GM12878 (cell line): ENCODE results near the gene SULT6B1. TPM values are rescaled to one million over a fixed set of nuclear protein-coding genes. Genes with fewer than 3 reads are reported as not detected.

Experiments
- ASH2L ChIP-seq: fragments of 300-600, 200-600 bp; sonication (generic); IDR thresholded peaks from 2 replicates; pipeline ENCODE4 v1.6.1; 2017; ENCODE audit warnings: low read depth, mild to moderate bottlenecking, borderline replicate concordance
- ATF7 ChIP-seq: fragments of 450-650 bp; IDR thresholded peaks from 2 replicates; pipeline ENCODE4 v1.6.1; 2016; ENCODE audit warnings: low read depth, mild to moderate bottlenecking
- CEBPB ChIP-seq, 2 experiments: fragments of 150-350 bp in 1 of 2; IDR thresholded peaks; 2 replicates each; pipeline ENCODE4 v1.6.1; 2012 to 2014; ENCODE audit warnings: low read depth in 2 of 2, low read length in 2 of 2, borderline replicate concordance in 1 of 2, inconsistent platforms in 1 of 2
- CREB1 ChIP-seq: IDR thresholded peaks from 2 replicates; pipeline ENCODE4 v1.6.1; 2012; ENCODE audit warnings: low read depth, mild to moderate bottlenecking, inconsistent platforms
- CTCF ChIP-seq, 3 experiments: IDR thresholded peaks in 2 of 3; conservative IDR thresholded peaks in 1 of 3; 2 replicates each; pipeline ENCODE4 v1.5.1; 2011; ENCODE audit warnings: low read depth in 3 of 3, low read length in 3 of 3, mild to moderate bottlenecking in 3 of 3, control low read depth in 2 of 3, moderate library complexity in 2 of 3, inconsistent platforms in 1 of 3, mixed read lengths in 1 of 3; ENCODE audit not compliant: control insufficient read depth in 2 of 3, insufficient read depth in 1 of 3; ENCODE audit errors: extremely low read depth in 1 of 3
- CUX1 ChIP-seq: IDR thresholded peaks from 2 replicates; pipeline ENCODE4 v1.6.1; 2012; ENCODE audit warnings: improper control_type of control experiment, low read depth, low read length; ENCODE audit not compliant: insufficient replicate concordance
- FOXK2 ChIP-seq: fragments of 450-650 bp; IDR thresholded peaks from 2 replicates; pipeline ENCODE4 v1.6.1; 2017; ENCODE audit warnings: mild to moderate bottlenecking, moderate library complexity
- GABPA ChIP-seq: IDR thresholded peaks from 2 replicates; pipeline ENCODE4 v1.6.1; 2014; ENCODE audit warnings: antibody characterized with exemption, low read depth, mild to moderate bottlenecking, inconsistent platforms
- HDAC6 ChIP-seq: fragments of 200-600 bp; sonication (generic); IDR thresholded peaks from one replicate; pipeline ENCODE4 v1.8.0; 2017; ENCODE audit warnings: antibody characterized with exemption; ENCODE audit not compliant: unreplicated experiment
- HDGF ChIP-seq: fragments of 450-650 bp; IDR thresholded peaks from 2 replicates; pipeline ENCODE4 v1.6.1; 2016; ENCODE audit warnings: antibody characterized with exemption
- MYB ChIP-seq: fragments of 150-350 bp; IDR thresholded peaks from 2 replicates; pipeline ENCODE4 v1.6.1; 2014; ENCODE audit warnings: mild to moderate bottlenecking, low read depth, low read length, borderline replicate concordance
- NFYB ChIP-seq: IDR thresholded peaks from 2 replicates; pipeline ENCODE4 v1.6.1; 2011; ENCODE audit warnings: low read depth, mild to moderate bottlenecking, low read length, improper control_type of control experiment, moderate library complexity; ENCODE audit not compliant: insufficient read depth
- PAX5 ChIP-seq: IDR thresholded peaks from 2 replicates; pipeline ENCODE4 v1.6.1; 2011; ENCODE audit warnings: low read depth, low read length, borderline replicate concordance
- PML ChIP-seq: IDR thresholded peaks from 2 replicates; pipeline ENCODE4 v1.6.1; 2012; ENCODE audit warnings: low read length, inconsistent platforms
- PRDM15 ChIP-seq: fragments of 450-650 bp; formaldehyde crosslinking; IDR thresholded peaks from 2 replicates; pipeline ENCODE4 v1.4.0; 2020; ENCODE audit warnings: mild to moderate bottlenecking, moderate library complexity
- SUPT20H ChIP-seq: IDR thresholded peaks from 2 replicates; pipeline ENCODE4 v1.6.1; 2011; ENCODE audit warnings: low read depth, mild to moderate bottlenecking, low read length, moderate library complexity, borderline replicate concordance; ENCODE audit not compliant: control insufficient read depth
- TCF7 ChIP-seq: IDR thresholded peaks from 2 replicates; pipeline ENCODE4 v1.6.1; 2014; ENCODE audit warnings: antibody characterized with exemption, borderline replicate concordance
- ZNF384 ChIP-seq: IDR thresholded peaks from 2 replicates; pipeline ENCODE4 v1.6.1; 2012; ENCODE audit warnings: low read depth, mild to moderate bottlenecking, low read length, improper control_type of control experiment, borderline replicate concordance
- polyA plus RNA-seq, 11 experiments: library from polyadenylated mRNA; depleted of rRNA in 4 of 11; unstranded in 6 of 11; stranded (reverse) in 5 of 11; fragments of >200 nt; fragmentation: Nextera tagmentation in 4 of 11; fragmentation: Illumina TruSeq in 1 of 11; extraction: Ambion mirVana in 4 of 11; extraction: Trizol in 1 of 11; gene quantifications; 1 replicate in 1 of 11; 2 replicates in 10 of 11; pipeline versions ENCODE4 v1.2.1 to v1.2.3, GENCODE V29; 2011 to 2016; ENCODE audit warnings: inconsistent platforms in 2 of 11, missing spikeins in 2 of 11, low read depth in 1 of 11
- total RNA-seq, 4 experiments: library from RNA; depleted of rRNA in 3 of 4; stranded (reverse); fragments of >200 nt in 3 of 4; fragmentation: Illumina TruSeq in 1 of 4; extraction: Trizol in 1 of 4; gene quantifications; 2 replicates each; pipeline versions ENCODE4 v1.2.1 to v1.2.3, GENCODE V29; 2013 to 2021

The SULT6B1 gene
- total and polyA plus RNA-seq, 10 of the 15 experiments (the other 5 are each of a cell fraction or from before 2014, with no cell fraction given): not detected

- no peak for TF ChIP-seq CUX1
- TF ChIP-seq PRDM15: no peak
- no peak for TF ChIP-seq CTCF (IDR thresholded peaks at IDR 0.05 in 2 of 3, conservative IDR thresholded peaks at IDR 0.05 in 1 of 3; ENCODE audit: control insufficient read depth in 2 of 3, extremely low read depth in 1 of 3, insufficient read depth in 1 of 3, low read depth in 3 of 3, low read length in 3 of 3)
- no peak for TF ChIP-seq ASH2L
- no peak for TF ChIP-seq TCF7
- no peak for TF ChIP-seq PAX5
- no peak for TF ChIP-seq SUPT20H
- peak; percentile 43; the same call in 1 of the 2 replicates for TF ChIP-seq ZNF384
- TF ChIP-seq HDGF: 0 out of 2 replicates have a peak, but pooled peaks have one; percentile 59
- no peak for TF ChIP-seq NFYB
- TF ChIP-seq PML: no peak
- no peak for TF ChIP-seq FOXK2
- no peak for TF ChIP-seq GABPA
- TF ChIP-seq HDAC6: no peak
- no peak for TF ChIP-seq CEBPB (IDR thresholded peaks at IDR 0.05; ENCODE audit: borderline replicate concordance in 1 of 2, low read depth in 2 of 2, low read length in 2 of 2)
- TF ChIP-seq CREB1: no peak
- no peak for TF ChIP-seq ATF7
- no peak for TF ChIP-seq MYB
These were observed 33.7 kb downstream of the SULT6B1 start (continued) for GRCh38 chr2:37154785-37155184.
